HG03175 (cell line): ENCODE data around the gene LRIG1.
A peak's percentile ranks its signal among the peaks of the same experiment; 100 is the strongest.

Experiments used
- ATAC-seq: cut with Tn5 transposase; IDR thresholded peaks from one replicate; pipeline ENCODE4 v1.9.1; 2021; ENCODE audit warnings: mild to moderate bottlenecking, moderate library complexity; ENCODE audit not compliant: unreplicated experiment

Gene LRIG1

DNA sequence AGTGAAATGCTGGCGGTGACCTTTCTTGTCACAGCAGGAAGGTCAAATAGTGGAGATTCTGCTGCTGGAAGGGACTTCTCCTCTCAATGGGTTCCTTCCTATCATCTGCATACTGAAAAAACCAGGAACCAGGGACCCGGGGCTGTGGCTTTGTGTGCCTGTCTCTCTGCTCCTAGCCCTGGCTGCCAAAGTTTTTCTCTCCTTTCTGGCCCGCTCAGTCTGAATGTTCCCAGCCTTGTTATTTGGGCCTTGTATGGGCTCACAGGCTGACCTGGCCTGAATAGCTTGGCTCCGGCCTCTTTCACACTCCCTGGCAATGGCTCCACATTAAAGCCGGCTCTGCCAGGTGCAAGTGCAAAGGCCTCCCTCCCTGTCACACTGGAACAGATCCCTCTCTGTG, 94.7 kb downstream of the LRIG1 start:
- ATAC-seq: no peak

DNA sequence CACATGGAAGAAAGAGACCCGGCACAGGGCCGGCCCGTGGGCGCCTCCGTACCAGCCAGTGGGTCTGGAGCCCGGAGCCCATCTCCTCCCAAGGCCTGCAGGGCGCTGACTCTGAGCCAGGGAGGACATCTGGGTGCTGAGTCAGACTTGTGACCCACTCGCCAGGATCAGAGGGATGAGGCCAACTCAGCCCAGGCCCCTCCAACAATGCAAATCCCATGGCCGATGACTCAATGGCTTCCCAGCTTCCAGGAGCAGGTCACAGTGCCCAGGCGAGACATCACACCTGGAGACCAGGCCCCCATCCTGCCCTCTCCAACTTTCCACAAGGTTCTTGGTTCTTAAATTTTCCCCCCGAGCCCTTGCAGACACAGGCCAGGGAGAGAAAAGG, 95.1 kb downstream of the LRIG1 start:
- ATAC-seq: no peak

DNA sequence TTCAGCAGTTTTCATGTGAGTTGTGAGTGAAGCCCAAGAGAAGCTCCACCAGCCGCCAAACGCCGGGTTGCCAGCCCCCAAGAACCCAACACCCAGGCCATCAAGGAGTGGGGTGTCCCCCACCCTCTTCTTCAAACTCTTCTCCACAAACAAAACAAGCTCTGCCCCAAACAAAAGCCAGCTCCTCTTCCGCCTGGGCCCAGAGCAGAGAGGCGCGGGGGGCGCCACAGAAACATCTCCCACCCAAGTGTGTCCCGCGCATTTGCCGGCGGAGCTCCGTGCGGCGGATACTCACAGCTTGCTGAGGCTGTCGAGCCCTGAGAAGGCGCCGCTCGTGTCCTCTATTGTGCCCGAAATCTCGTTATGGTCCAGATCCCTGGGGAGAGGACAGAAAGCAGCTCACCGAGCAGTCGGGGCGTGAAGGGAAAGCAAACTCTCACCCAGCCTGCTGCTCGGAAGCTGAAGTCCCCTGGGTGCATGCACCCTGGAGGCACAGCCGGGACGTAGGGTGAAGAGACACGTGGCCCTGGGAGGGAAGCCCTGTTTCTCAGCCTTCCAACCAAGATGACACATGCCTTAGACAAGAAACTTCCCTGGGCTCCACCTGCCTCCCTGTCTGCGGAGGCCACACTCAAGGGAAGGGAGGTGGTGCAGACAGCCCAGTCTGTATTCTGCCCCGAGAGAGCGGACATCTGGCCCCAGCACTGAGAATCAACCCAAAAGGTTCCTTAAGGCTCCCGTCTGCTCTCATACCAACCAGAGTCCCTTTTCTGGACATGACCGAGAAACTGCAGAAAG, 95.7 kb downstream of the LRIG1 start:
- no peak for ATAC-seq

GRCh38 chr3:66404197-66404596, 96.6 kb downstream of the LRIG1 start:
- no peak for ATAC-seq

GRCh38 chr3:66403323-66403990, 97.4 kb downstream of the LRIG1 start:
- ATAC-seq: no peak

GRCh38 chr3:66402596-66403290, 98.1 kb downstream of the LRIG1 start:
- no peak for ATAC-seq

GRCh38 chr3:66401675-66402491, 98.9 kb downstream of the LRIG1 start:
- ATAC-seq: no peak

- ATAC-seq: no peak
Measured at GRCh38 chr3:66401157-66401550, 99.7 kb downstream of the LRIG1 start.

DNA sequence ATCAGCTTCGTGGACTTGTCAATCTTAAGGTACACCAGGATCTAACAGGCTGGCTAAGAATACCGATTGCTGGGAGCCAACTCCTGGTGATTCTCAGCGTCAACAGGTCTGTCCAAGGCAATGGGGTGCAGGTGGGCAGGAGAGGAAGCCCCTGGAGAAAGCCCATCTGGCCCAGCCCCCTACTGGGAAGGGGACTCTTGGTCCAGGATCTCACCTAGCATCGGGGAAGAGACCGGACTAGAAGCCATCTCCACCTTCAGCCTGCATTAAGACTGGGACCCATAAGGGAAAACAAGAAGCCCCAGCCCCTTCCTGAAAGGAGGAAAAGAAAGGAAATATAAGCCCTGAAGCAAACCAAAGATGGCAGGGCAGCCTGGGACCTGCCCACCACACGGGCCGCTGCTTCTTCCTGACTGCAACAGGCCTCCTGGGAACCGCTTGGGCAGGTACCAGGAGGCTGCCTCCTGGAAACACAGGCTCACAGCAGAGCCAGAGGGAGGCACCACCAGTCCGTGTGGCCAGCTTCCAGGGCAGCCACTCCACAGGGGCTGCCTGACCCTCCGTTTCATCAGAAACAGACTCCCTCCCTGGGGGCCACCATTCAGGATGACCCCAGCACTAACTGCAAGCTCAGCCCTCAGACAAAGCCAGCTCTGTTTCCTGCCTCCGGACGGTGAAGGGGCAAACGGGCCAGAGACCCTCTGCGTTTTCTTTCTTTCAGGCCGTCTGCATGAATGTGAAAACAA, 100.2 kb downstream of the LRIG1 start:
- no peak for ATAC-seq

- ATAC-seq: no peak
Measured at GRCh38 chr3:66399529-66400232, 101.1 kb downstream of the LRIG1 start.

- no peak for ATAC-seq
Measured at GRCh38 chr3:66398228-66399025, 102.4 kb downstream of the LRIG1 start.

- no peak for ATAC-seq
Measured at GRCh38 chr3:66397745-66398144, 103.1 kb downstream of the LRIG1 start.

- ATAC-seq: no peak
Measured at GRCh38 chr3:66396888-66397287, 103.9 kb downstream of the LRIG1 start.

- ATAC-seq: no peak
Measured at GRCh38 chr3:66396161-66396760, 104.6 kb downstream of the LRIG1 start.

DNA sequence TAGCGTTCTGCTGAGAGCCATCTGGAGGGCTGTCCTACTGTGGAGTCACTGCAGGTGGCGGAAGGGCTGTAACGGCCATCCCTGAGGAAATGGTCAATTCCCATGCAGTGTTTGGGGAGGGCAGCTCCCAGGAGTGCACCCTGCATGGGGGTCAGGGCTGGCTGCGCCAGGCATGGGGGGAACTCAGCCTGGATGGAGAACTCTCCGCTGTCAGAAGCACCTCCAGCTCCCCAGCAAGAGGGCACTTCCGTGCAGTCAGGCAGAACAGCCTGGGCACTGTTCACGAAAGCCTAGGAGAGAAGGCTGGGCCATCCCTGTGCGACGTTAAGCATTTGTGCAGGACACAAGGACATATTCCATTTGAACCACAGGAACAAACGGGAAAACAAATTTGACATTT, 105.2 kb downstream of the LRIG1 start:
- ATAC-seq: no peak

- ATAC-seq: no peak
Measured at GRCh38 chr3:66394753-66395249, 106.0 kb downstream of the LRIG1 start.

DNA sequence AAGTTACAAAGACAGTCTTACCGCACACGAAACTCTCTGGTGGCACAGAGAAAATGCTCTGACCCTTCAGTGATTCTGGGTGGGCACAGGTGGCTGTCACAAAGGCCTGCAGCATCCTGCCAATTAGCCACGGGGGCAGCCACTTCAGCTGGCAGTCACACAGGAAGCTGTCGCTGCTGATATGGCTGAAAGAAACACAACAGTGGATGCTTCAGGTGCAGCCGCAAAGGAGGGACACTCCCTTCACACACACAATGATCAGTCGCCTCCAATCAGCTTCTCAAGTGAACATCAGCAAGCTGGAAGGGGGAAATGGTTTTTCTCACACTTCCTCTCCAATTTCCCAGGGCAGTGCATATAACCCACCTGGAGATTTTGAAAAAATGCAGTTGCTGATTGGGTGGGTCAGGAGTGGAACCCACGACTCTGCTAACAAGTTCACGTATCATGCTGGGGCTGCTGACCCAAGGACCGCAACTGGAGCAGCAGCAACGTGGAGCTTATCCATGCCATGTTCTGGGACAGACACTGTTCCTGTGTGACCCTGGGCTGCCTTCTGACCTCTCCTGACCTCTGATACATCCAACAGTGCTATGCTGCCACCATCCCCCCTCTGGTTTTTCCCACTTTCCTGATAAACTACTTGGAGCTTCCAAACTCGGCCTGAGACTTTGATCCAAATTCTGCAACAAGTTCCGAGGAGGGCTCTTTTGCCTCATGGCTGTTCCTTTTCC, 106.6 kb downstream of the LRIG1 start:
- ATAC-seq: peak; percentile 83
